HG03045 (cell line): ENCODE results near the gene EXPH5.
"Not testable (repeated sequence)": the region's sequence is repeated elsewhere in the genome, so short reads cannot be mapped to it uniquely, and the experiment has no call there.

Source experiments
- ATAC-seq: cut with Tn5 transposase; IDR thresholded peaks from one replicate; pipeline ENCODE4 v1.9.1; 2021; ENCODE audit warnings: mild to moderate bottlenecking, moderate library complexity; ENCODE audit not compliant: unreplicated experiment

The EXPH5 gene

GRCh38 chr11:108593214-108593922 is at the start of gene EXPH5:
Gene EXPH5 (minus strand): TSS chr11:108593768. CDS start chr11:108593536, 232 bp downstream.
- peak; percentile 96 for ATAC-seq

- not testable (repeated sequence) for ATAC-seq
Observed at GRCh38 chr11:108641752-108642151, 48.2 kb upstream of the EXPH5 start.

DNA sequence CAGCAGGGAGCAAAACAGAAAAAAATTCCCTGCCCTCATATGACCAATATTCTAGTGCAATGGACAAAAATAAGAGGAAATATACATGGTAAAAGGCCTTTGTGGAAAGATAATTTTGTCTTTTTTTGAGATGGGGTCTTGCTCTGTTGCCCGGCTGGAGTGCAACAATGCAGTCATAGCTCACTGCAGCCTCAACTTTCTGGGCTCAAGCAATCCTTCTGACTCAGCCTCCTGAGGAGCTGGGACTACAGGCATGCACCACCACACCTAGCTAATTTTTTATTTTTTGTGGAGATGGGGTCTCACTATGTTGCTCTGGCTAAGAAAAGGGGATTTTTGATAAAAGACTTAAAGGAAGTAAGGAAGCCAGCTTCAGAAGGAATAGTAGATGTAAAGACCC is 45.6 kb upstream of the EXPH5 start:
- ATAC-seq, result no peak

GRCh38 chr11:108636222-108636621 is 42.7 kb upstream of the EXPH5 start:
- ATAC-seq, result no peak

DNA sequence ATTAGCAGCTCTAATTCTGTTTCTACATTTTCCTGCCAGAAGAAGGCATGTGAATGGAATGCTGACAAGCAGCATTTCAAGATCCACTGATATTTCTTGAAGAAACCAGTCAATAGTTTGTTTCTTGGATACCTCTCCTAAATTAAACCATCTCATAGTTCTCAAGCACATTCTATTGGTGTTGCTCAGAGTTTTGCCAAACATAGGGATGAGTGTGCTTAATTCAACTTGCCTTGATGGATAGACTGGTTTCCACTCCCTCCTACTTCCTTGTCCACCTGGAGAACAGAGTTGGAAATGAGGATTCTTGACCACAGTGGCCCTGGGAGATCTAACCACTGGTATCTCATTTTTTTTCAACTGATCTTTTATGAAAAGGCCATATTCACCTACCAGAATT is 41.5 kb upstream of the EXPH5 start:
- no peak for ATAC-seq

- no peak for ATAC-seq
Observed at GRCh38 chr11:108632041-108632704, 38.6 kb upstream of the EXPH5 start.

DNA sequence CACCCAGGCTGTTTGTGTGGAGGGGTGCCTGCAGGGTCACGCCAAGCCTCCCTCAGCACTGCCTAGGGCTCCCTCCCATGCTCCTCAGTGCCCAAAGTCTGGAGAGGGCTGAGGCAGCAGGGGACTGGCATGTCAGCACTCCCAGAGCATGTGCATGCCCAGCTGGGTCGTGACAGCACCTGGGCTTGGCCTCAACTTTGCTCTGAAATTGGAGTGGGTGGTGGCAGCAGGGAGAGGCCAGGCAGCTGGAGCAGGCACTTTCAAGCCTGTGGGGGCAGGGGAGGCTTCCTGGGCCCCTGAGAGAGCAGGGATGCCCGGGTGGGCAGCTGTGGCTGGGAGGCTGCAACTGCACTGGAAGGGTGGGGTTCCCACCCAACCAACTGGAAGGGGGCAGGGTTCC is 35.7 kb upstream of the EXPH5 start:
- ATAC-seq, result no peak

DNA sequence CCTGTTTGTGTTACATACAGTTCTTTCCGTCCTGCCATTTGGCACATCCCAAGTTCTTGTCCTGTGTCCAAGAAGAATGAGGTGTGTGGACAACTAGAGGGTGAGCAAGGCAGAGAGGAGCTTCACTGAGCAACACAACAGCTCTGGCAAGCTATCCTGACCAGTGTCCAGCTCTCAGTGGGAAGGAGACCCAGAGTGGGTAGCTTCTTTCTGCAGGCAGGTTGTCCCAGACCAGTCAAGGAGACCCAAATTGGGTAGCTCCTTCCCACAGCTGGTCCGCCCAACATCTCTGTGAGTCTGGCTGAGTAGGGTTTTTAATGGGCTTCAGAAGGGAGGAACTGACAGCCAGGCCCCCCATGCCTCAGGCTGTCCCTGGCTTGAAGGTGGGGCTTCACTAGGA is 35.2 kb upstream of the EXPH5 start:
- ATAC-seq, result no peak

- ATAC-seq, result no peak
Observed at GRCh38 chr11:108628326-108628725, 34.8 kb upstream of the EXPH5 start.

- no peak for ATAC-seq
Observed at GRCh38 chr11:108624196-108624925, 30.8 kb upstream of the EXPH5 start.

DNA sequence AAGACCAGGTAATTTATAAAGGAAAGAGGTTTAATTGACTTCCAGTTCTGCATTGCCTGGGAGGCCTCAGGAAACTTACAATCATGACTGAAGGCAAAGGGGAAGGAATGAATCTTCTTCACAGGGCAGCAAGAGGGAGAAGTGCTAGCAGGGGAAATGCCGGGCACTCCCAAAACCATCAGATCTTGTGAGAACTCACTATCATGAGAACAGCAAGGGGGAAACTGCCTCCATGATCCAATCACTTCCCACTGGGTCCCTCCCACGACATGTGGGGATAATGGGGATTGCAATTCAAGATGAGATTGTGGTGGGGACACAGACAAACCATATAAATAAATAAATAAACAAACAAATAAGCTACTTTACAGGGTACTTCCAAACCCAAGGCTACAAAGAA is 28.8 kb upstream of the EXPH5 start:
- ATAC-seq, result no peak

- peak; percentile 85 for ATAC-seq
Observed at GRCh38 chr11:108620958-108621772, 27.6 kb upstream of the EXPH5 start.

- ATAC-seq, result no peak
Observed at GRCh38 chr11:108618529-108618928, 25.0 kb upstream of the EXPH5 start.

DNA sequence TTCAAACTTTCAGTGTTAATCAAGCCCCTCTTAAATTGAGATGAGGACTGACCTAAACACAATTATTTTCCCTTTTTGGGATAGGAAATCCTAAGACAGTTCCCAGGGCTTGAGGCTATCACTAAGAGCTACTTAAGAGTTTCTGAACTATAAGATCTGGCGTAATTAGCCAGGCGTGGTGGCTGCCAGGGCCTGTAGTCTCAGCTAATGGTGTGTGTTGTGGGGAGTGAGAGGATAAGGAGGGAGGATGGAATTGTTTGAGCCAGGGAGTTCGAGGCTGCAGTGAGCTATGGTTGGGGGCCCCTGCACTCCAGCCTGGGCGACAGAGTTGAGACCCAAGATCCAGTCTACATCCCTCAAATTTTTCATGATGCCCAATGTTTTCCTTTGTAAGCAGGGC is 23.5 kb upstream of the EXPH5 start:
- no peak for ATAC-seq

GRCh38 chr11:108616549-108616948 is 23.0 kb upstream of the EXPH5 start:
- ATAC-seq, result no peak

DNA sequence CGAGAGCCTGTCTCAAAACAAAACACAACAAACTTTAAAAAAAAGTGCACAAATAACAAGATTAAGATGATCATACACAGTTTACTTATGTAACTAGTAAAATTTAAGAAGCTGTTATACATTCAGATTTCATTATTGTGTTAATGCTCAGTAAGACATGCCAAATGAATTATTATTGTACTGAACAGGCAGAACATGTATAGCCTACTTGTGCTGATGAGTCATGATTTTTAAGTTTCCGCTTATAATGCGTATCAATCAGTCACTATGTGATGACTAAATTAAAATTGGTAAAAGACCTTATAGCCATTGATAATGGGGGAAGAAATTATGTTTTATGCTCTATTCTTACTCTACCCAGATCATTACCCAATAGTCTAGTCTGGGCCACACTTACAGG is 20.5 kb upstream of the EXPH5 start:
- ATAC-seq, result no peak

- no peak for ATAC-seq
Observed at GRCh38 chr11:108609682-108610081, 16.1 kb upstream of the EXPH5 start.

DNA sequence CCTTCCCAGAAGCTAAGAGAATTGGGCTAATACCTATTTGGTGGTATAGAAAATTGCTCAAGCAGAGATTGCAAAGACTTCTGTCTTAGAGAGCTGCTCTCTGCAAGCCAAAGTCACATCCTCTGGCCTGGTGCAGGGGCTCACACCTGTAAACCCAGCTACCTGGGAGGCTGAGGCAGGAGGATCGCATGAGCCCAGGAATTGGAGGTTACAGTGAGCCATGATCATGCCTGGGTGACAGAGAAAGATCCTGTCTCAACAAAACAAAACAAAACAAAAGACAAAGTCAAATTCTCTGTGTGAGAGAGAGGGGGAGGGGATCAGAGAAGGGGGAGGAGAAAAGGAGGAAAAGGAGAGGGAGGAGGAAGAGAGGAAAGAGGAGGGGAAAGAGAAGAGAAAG is 15.0 kb upstream of the EXPH5 start:
- no peak for ATAC-seq

GRCh38 chr11:108606495-108607160 is 13.1 kb upstream of the EXPH5 start:
- ATAC-seq, result no peak

GRCh38 chr11:108606070-108606469 is 12.5 kb upstream of the EXPH5 start:
- no peak for ATAC-seq

DNA sequence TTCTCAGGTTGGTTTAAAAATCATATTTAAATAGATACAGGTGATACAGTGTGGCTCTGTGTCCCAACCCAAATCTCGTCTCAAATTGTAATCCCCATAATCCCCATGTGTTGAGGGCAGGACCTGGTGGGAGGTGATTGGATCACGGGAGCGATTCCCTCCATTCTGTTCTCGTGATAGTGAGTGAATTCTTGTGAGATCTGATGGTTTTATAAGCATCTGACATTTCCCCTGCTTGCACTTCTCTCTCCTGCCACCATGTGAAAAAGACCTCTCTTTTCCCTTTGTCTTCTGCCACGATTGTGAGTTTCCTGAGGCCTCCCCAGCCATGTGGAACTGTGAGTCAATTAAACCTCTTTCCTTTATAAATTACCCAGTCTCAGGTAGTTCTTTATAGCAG is 9.2 kb upstream of the EXPH5 start:
- not testable (repeated sequence) for ATAC-seq
